T-helper 1 cell (primary cell): Measurements from ENCODE around the gene KLHL30.

Experiments used
- DNase-seq, 5 donors: peaks; one replicate each; pipeline ENCODE4 v3.0.0-alpha.2; 2012 to 2020

KLHL30 gene

DNA sequence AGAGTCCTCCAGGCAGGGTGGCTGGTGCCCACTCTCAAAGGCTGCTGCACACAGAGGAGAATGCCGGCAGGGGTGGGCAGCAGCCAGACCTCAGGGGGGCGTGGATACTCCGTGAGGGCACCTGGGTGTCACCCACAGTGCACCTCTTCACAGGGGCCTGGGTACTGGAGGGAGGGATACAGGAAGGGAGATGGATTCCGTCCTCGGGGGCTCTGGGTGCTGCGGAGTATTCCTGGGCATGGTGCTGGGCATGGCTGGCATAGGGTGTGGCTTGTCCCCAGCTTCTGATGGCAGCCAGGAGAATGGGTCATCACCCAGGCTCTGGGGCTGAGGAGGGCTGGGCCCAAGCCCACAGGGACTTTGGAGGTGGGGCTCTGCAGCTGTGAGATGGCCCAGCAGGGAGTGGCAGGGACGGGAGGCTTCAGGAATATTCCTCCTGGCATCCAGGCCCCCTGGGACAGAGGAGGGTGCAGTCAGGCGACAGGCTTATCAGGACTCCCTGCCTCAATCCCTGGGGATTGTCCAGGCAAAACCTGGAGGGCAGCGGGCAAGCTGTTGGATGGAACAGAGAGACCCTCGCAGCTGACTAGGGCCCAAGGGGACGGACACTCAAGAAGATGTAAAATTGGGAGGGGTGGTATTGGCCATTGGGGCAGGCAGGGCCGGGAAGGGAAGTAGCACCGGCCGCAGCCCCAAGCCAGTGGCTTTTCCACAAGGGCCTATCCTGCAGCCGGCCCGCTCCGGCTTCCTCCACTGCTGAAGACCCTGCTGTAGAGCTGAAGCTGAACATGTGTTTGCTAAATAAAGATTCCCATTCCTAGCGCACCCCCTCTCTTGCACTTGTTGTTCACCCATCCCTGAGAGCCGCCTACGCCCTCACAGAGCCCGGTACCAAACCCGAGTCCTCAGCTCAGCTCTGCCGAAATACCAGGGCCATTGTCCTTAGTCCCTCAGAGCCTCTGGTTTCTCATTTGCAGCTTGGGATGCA lies 5.7 kb upstream of the KLHL30 start:
- peak in 1 of 5 donors; percentile 6 for DNase-seq

DNA sequence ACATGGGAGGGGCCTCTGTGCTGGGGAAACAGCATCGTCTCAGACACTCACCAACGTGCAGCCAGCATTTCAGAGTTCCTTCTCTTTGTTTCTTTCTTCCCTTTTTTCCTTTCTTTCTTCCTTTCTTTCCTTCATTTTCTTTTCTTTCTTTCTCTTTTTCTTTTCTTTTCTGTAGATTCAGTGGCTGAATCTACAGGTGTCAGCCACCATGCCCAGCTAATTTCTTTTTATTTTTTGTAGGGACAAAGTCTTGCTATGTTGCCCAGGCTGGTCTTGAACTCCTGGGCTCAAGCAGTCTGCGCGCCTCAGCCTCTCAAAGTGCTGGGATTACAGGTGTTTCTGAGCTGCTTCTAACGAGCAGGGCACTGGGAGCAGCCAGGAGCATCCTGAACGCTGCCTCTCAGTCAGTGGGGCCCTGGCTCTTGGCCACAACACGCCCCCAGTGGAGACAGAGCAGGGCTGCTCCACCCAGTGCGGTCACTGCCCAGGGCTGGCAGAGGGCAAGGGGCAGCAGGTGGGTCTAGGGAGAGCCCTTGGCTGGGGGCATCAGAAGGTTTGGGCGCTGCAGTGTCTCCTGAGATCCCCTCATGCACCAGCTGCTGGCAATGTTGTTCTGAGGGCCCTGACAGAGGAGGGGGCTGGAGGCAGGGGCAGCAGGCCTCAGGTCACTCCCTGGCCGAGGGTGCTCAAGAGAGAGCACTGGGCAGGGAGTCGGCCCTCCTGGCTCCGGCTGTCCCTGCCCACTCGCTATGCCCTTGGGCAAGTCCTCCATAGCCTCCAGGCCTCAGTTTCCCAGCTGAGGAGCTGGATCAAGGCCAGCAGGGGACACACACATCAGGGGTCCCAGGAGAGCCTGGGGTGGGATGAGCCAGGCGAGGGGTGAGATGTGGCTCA lies 4.7 kb upstream of the KLHL30 start:
- peak in 1 of 5 donors; percentile 5 for DNase-seq

DNA sequence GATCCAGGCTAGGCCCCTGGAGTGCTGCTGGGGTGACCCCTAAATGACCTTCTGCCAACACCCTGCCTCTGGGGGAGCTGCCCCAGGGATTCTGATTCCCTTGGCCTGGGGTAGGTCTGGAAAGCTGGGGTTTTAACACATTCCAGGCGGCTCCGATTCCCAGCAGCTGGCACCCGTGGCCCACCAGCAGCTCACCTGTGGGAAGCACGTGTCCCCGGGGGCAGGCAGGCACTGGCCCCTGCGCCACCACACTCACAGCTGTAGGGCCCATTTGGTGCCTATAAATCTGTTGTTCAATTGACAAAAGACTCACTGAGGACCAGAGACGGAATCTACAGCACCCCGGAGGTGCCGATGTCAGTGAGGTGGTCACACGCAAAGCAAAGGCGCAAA lies 4.1 kb upstream of the KLHL30 start:
- DNase-seq: peak in 1 of 5 donors; percentile 2

DNA sequence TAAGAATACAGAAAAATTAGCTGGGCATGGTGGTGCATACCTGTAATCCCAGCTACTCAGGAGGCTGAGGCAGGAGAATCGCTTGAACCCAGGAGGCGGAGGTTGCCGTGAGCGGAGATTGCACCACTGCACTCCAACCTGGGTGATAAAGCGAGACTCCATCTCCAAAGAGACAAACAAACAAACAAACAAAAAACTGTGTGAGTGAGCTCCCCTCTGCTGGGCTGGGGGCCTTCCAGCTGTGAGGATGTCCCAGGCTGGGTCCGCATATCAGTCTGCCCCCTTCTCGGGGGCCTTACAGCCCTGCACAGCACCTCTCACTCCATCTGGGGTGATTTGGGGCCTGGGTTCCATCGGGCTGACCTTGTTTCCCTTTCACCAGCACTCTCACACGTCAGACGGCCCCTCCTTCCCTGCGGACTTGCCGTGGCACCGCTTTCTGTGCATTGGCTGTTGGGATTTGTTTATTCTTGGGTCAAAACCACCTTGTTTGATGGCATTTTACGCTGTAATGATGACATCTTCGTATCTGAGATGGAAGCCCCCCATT lies 2.8 kb upstream of the KLHL30 start:
- DNase-seq: no peak

DNA sequence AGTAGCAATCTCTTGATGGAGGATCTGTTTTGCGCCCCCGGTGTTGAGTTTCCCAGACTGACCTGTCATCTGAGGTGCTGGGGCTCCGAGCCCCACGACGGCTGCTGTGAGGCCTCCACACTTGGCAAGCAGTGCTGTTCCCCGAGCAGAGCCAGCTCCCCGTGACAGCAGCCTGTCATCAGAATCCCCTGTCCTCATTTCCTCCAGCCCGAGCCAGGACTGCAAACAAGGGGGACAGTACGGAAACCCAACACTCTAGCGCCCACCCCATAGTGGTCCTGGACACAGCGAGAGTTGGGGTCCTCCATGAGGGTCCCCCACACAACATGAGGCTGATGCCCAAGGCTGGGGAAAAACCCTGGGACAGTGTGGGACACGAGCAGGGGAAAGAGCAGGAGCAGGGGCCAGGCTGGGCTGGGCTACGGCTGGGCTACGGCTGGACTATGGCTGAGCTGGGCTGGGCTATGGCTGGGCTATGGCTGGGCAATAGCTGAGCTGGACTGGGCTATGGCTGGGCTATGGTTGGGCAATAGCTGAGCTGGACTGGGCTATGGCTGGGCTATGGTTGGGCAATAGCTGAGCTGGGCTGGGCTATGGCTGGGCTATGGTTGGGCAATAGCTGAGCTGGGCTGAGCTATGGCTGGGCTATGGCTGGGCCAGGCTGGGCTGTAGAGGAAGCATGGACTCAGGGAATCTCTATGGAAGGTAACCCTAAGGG lies 1.5 kb upstream of the KLHL30 start:
- no peak for DNase-seq

DNA sequence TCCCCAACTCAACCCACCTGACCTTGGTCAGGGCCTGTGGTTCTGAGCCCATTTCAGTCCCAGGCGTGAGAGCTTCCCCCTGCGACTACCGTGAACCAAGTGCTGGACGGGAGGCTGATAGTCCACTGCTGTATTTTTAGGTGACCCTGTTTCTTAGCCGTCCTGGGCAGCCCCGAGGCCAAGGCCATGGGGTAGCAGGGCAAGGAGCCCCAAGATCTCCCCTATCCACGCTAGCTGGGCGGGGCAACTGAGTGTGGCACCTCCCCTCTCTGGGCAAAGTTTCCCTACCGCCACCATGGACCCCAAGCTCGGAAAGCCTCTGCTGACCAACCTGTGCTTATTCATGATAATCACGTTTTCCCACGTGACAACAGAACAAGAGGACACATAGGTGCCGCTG lies 583 bp upstream of the KLHL30 start:
- no peak for DNase-seq

DNA sequence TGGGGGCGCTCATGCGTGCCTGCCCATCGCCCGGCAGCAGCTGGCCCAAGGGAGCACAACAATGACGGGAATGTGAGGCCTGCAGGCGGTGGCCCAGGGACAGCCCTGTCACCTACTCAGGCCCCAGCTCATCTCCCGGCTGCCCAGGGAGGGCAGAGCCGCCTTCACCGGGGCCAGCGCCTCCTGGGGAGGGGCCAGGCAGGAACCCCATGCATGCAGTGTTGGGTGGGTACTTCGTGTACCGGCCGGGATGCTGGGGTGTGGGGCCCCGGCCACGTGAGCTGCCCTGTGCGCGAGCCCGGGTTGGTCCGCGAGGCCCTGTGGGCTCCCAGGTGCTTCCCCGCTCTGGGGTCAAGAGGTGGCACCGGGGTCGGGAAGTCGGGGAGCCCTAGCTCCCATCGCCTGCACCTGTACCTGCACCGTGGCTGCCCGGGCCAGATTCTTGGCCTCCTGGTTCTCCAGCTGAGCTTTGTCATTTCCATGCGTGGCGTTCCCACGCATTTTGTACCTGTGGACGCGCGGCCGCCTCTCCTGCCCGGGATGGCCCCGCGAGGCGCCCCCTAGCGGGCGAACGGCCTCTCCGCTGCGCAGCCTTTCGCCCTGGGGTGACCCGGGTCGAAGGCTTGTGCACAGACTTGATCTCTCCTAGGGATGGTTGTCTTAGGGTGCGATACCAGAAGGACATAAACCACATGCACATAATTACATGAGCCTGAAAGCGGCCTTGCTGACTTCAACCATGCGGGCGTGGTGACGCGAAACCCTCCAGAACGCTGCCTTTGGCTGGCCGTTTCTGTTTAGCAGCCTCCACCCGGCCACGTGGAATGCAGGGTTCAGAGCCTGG lies 950 bp downstream of the KLHL30 start:
- no peak for DNase-seq

DNA sequence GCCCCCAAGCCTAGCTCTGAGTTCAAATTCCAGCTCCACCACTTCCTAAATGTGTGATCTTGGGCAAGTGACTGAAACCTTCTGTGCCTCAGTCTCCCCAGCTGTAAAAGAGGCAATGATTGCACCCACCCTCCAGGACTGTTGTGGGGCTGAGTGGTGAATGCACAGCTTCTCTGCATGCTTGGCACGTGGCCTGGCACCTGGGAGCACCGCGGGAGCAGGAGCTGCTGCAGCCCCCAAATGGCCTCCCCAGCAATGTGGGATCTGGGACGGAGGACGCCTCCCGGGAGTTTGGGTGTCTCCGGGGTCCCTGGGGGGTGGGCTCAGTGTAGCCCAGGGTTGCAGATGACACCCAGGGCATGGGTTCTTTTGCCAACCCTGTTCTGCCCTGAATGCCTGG lies 1.6 kb downstream of the KLHL30 start:
- no peak for DNase-seq

DNA sequence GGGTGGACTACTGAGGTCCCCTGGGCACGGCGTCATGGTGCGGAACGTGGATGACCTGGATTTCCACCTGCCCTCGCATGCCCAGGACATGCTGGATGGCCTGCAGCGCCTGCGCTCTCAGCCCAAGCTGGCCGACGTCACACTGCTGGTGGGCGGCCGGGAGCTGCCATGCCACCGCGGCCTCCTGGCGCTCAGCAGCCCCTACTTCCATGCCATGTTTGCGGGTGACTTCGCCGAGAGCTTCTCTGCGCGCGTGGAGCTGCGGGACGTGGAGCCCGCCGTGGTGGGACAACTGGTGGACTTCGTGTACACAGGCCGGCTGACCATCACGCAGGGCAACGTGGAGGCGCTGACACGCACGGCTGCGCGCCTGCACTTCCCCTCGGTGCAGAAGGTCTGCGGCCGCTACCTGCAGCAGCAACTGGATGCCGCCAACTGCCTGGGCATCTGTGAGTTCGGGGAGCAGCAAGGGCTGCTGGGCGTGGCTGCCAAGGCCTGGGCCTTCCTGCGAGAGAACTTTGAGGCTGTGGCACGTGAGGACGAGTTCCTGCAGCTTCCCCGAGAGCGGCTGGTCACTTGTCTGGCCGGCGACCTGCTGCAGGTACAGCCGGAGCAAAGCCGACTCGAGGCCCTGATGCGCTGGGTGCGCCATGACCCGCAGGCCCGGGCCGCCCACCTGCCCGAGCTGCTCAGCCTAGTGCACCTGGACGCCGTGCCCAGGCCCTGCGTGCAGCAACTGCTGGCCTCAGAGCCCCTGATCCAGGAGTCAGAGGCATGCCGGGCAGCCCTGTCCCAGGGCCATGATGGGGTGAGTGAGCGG lies 2.5 kb downstream of the KLHL30 start:
- no peak for DNase-seq

DNA sequence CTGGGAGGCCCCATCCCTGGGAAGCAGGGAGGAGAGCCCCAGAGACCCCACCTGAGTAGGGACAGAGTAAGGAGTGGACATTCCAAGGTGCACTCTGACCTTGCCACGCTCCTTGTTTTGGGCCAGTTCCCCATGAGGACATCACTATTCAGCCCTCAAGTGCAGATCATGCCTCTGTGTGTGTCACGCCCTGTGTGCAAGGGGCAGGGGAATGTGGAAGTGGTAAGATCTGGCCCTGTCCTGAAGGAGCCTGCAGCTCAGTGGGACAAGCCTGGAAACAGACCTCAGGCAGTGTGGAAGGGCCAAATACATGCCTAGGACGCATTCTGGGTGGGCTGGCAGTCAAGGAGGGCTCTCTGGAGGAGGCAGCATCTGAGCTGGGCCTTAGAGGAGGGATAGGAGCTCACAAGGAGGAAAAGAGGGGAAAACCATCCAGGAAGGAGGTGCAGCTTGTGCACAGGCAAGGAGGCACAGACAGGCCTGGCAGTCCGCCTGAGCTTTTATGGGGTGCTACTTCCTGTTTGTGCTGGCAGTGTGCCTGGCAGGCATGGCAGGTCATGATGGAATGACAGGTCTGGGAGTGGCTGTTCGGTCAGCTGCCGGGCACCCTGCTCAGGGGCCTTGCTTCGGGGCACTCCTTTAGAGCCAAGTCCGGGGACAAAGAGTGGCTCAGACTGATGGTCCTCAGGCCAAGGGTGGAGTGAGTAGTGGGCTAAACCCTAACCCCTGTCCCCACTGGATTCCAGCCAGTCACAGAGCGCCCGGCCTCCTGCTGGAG lies 3.3 kb downstream of the KLHL30 start:
- no peak for DNase-seq

DNA sequence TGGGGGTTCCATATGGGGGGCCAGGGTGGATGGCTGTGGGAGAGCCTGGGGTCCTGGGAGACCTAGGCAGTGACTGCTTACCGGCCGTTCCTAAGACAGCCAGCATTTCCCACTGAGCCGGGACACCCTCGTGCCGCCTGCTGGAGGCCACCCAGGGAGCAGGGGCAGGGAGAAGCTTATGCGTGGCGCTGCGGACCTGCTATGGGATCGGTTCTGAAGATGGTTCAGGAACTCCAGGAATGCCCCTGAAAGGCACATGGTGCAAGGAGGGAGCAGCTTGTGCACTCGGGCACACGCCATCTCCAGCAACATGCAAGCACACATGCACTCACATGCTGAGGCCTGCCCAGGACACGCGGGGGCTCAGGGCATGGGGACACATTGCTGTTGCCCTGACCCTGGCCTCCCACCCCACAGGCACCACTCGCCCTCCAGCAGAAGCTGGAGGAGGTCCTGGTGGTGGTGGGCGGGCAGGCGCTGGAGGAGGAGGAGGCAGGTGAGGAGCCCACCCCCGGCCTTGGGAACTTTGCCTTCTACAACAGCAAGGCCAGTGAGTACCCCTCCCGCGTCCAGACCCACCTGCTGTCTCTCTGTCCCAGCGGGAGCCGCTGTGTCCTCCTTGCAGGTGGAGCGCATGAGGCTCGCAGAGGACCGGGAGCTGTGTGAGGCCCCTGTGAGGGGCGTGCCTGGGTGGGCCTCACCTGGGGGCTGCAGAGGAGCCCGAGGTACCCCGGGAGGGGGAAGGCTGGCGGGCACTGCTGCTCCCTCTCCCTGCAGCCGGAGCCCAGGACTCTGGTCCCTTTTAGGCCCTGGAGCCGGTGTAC lies 4.1 kb downstream of the KLHL30 start:
- no peak for DNase-seq

DNA sequence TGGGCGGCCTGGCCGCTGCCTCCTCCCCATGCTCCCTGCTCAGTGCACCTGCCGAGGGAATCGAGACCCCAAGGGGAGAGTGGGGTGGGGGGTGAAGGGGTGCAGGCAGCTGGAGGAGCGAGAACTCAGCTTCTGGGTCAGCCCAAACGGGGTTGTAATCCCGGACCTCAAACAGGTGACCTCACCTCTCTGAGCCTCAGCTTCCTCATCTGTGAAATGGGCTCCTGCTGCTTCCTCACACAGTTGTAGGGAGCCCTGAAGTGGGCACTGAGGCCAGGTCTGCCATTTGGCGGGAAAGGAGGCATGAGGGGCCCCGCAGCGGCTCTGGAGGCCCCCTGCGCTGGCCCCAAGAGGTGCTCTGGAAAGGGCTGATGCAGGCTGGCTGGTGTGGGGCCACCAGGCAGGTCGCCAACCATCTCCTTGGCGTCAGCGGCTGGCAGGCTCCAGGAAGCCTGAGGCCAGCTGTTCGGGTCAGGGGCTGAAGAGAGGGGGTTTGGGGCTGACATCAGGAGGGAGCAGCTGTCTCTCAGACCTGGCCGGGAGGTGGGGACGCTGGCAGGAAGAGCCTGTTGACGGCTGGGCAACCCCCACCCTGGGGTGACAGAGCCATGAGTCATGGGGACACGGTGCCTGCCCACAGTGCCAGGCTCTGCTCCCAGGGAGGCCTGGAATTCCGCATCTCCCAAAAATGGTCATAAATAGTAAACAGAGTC lies 4.9 kb downstream of the KLHL30 start:
- no peak for DNase-seq

DNA sequence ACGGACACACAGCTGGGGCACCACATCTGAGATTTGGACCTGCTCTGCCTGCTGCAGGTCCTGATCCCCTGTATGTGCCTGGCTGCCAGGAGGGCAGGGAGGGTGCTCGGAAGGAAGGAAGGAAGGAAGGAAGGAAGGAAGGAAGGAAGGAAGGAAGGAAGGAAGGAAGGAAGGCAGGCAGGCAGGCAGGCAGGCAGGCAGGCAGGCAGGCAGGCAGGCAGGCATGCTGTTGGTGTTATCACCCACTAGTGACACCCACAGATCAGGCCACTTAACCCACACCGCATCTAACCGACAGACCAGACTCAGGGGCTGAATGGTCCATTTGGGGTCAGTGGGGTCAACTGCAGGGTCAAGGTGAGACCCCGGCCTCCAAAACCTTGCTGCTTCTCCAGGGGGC lies 5.8 kb downstream of the KLHL30 start:
- no peak for DNase-seq

DNA sequence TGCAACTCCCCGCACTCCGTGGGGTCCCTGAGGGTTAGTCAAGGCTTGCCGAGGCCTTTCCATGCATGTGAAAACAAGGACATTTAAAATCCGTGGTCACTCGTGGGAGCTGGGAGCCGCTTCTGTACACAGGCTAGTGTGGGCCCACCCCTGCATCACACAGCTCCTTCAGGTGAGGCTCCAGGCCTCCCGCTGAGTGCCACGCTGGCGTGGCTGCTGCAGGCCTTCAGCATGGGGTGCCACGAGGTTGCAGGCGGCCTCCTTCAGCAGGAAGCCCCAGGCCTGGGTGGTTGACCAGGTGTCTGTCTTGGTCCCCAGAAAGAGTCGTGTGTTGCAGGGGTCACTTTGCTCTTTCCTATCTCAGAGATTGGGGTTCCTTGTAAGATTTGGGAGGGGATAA lies 6.6 kb downstream of the KLHL30 start:
- no peak for DNase-seq

DNA sequence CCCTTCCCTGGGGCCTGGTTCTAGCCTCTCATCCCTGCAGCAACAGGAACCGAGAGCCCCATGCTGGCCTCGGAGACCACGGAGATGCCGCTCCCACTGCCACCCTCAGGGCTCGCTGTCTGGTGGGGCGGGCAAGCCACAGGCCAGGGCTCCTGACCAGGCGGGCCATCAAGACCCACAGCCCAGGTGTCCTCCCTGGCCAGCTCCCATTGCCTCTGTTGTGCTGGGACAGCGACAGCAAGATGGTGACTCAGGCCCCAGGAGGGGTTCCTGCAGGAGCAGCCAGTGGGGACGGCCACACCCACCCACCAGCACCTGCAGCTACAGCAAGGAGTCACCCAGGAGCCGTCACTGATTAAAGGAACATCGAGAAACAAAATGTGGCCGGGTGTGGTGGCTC lies 7.4 kb downstream of the KLHL30 start:
- DNase-seq: no peak

DNA sequence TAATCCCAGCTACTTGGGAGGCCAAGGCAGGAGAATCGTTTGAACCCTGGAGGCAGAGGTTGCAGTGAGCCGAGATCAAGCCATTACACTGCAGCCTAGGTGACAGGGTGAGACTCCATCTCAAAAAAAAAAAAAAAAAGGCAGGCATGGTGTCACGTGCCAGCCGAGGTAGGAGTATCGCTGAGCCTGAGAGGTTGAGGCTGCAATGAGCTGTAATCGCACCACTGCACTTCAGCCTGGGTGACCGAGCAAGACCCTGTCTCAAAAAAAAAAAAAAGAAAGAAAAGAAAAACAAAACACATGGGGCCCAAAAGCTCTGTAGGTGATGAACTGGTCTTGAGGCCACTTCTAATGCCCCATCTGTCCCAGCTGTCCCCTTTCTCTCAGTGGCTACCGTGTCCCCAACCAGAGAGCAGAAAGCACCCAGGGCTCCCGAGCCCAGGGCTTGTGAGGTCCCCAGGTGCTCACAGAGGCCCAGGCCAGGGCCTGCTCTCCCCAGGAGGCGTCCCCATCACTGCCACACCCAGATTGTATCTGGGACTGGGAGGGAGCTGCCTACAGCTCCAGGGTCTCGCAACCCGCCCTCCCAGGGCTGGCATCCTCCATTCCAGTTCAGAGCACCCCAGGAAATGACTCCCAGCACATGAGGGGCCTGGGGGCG lies 8.5 kb downstream of the KLHL30 start:
- DNase-seq: no peak

DNA sequence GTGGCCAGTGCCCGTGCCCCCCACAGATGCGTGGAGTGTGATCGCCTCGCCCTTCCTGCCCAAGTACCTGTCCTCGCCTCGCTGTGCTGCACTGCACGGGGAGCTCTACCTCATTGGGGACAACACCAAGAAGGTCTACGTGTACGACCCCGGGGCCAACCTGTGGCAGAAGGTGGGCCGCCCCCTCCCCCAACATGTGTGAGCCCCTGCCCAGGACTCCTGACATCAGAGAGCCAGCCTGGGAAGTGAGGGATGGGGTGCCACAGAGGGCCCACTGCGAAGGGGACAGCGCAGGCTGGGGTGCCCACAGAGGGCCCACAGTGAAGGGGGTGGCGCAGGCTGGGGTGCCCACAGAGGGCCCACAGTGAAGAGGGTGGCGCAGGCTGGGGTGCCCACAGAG lies 10.5 kb downstream of the KLHL30 start:
- no peak for DNase-seq
